PFSK-1 (cell line): Measurements from ENCODE around the gene DIP2B.

Source experiments
- FOXP2 ChIP-seq: optimal IDR thresholded peaks from 2 replicates; pipeline ENCODE3; 2011; ENCODE audit warnings: borderline replicate concordance, control low read depth, inconsistent platforms; ENCODE audit not compliant: insufficient read depth; ENCODE audit errors: extremely low read length, extremely low read depth
- POLR2AphosphoS5 ChIP-seq: IDR thresholded peaks from 2 replicates; pipeline ENCODE4 v1.6.1; 2012; ENCODE audit warnings: low read depth, mild to moderate bottlenecking, control low read depth, low read length, moderate library complexity
- REST ChIP-seq, 2 experiments: IDR thresholded peaks; 2 replicates each; pipeline versions ENCODE4 v1.6.1 to v1.8.0; 2011 to 2012; ENCODE audit warnings: low read depth in 2 of 2, low read length in 2 of 2, control low read depth in 1 of 2, inconsistent platforms in 1 of 2, mild to moderate bottlenecking in 1 of 2, moderate library complexity in 1 of 2; ENCODE audit not compliant: insufficient read depth in 1 of 2
- SIN3A ChIP-seq: IDR thresholded peaks from 2 replicates; pipeline ENCODE4 v1.6.1; 2012; ENCODE audit warnings: mild to moderate bottlenecking, low read length, moderate library complexity, borderline replicate concordance; ENCODE audit not compliant: insufficient read depth
- TAF1 ChIP-seq: IDR thresholded peaks from 2 replicates; pipeline ENCODE4 v1.6.1; 2012; ENCODE audit warnings: low read length, control low read depth, borderline replicate concordance; ENCODE audit not compliant: insufficient read depth

Gene DIP2B

GRCh38 chr12:50639721-50640120 is 134.9 kb downstream of the DIP2B start:
- TF ChIP-seq TAF1 (no peak), POLR2AphosphoS5 (no peak), REST (IDR thresholded peaks at IDR 0.05; ENCODE audit: insufficient read depth in 1 of 2, low read depth in 2 of 2, low read length in 2 of 2) (no peak), SIN3A (no peak), FOXP2 (no peak)

GRCh38 chr12:50640321-50640939 is 135.6 kb downstream of the DIP2B start:
- TF ChIP-seq REST (IDR thresholded peaks at IDR 0.05; ENCODE audit: insufficient read depth in 1 of 2, low read depth in 2 of 2, low read length in 2 of 2) (no peak), POLR2AphosphoS5 (no peak), SIN3A (no peak), TAF1 (no peak), FOXP2 (no peak)

- TF ChIP-seq REST (IDR thresholded peaks at IDR 0.05; ENCODE audit: insufficient read depth in 1 of 2, low read depth in 2 of 2, low read length in 2 of 2): no peak
- no peak for TF ChIP-seq POLR2AphosphoS5
- no peak for TF ChIP-seq TAF1
- no peak for TF ChIP-seq FOXP2
- no peak for TF ChIP-seq SIN3A
These were observed 136.8 kb downstream of the DIP2B start for GRCh38 chr12:50641566-50641965.

GRCh38 chr12:50642035-50642451 is 137.3 kb downstream of the DIP2B start:
- TF ChIP-seq POLR2AphosphoS5 (no peak), FOXP2 (no peak), TAF1 (no peak), REST (IDR thresholded peaks at IDR 0.05; ENCODE audit: insufficient read depth in 1 of 2, low read depth in 2 of 2, low read length in 2 of 2) (no peak), SIN3A (no peak)

GRCh38 chr12:50642761-50643160 is 138.0 kb downstream of the DIP2B start:
- TF ChIP-seq TAF1 (no peak), REST (IDR thresholded peaks at IDR 0.05; ENCODE audit: insufficient read depth in 1 of 2, low read depth in 2 of 2, low read length in 2 of 2) (no peak), POLR2AphosphoS5 (no peak), SIN3A (no peak), FOXP2 (no peak)
